ENCODE data around the gene SERPINE1. TPM values are rescaled to one million over a fixed set of nuclear protein-coding genes. Genes with fewer than 3 reads are reported as not detected.
A peak's percentile ranks its signal among the peaks of the same experiment; 100 is the strongest.

Gene SERPINE1
- total RNA-seq, 4 donors from 2014 or later, result 1.3 to 26.2 (median 5.5) TPM

DNA sequence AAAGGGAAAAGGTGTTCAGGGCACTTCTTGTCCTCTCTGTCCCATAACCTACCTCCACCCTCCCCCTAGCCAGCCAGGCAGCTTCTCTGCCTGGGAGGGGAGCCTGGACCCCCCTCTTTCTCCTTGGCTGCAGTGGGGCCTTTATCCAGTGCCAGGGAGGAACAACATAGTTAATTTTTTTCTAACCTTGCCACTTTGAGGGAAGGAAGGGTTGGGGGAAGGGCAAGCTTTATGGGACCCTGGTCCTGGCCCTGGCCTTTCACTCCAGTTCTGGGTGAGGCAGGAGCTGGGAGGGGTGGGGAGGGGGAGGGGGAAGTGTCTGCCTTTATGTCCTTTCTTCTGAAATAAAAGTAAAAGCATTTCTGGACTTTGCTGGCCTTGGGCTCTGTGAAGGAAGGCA is 34.0 kb downstream of the SERPINE1 start:
- H3K27ac ChIP-seq, result no peak overlapping the region
- intact Hi-C loops (cut with DNase I; ENCODE audit: low total_unique reads), result no loop called here
- in situ Hi-C loops (cut with MboI; ENCODE audit: low pct_ligation_motif_present in 1 of 4, low pct_unique_long_range_greater_than_20kb in 1 of 4, low sequenced_read_pairs in 3 of 4), result no loop called here
- no peak for TF ChIP-seq CTCF (IDR thresholded peaks at IDR 0.05)
- TF ChIP-seq POLR2AphosphoS5 (IDR thresholded peaks at IDR 0.05), result no peak
- TF ChIP-seq EP300 (IDR thresholded peaks at IDR 0.05; ENCODE audit: low read depth), result no peak
- TF ChIP-seq POLR2A (IDR thresholded peaks at IDR 0.05), result no peak
- H3K9me3 ChIP-seq, result no peaks in the 10 kb centered on the region
- DNase-seq, result no peak
- H3K36me3 ChIP-seq, result peaks cover 0 to 8% (median 3%) of the 10 kb centered on the region in 4 donors
- no peak overlapping the region for H3K4me3 ChIP-seq
- H3K27me3 ChIP-seq, result peaks cover 47% of the 10 kb centered on the region
- peaks cover 24 to 43% (median 33%) of the 10 kb centered on the region in 4 donors for H3K4me1 ChIP-seq

DNA sequence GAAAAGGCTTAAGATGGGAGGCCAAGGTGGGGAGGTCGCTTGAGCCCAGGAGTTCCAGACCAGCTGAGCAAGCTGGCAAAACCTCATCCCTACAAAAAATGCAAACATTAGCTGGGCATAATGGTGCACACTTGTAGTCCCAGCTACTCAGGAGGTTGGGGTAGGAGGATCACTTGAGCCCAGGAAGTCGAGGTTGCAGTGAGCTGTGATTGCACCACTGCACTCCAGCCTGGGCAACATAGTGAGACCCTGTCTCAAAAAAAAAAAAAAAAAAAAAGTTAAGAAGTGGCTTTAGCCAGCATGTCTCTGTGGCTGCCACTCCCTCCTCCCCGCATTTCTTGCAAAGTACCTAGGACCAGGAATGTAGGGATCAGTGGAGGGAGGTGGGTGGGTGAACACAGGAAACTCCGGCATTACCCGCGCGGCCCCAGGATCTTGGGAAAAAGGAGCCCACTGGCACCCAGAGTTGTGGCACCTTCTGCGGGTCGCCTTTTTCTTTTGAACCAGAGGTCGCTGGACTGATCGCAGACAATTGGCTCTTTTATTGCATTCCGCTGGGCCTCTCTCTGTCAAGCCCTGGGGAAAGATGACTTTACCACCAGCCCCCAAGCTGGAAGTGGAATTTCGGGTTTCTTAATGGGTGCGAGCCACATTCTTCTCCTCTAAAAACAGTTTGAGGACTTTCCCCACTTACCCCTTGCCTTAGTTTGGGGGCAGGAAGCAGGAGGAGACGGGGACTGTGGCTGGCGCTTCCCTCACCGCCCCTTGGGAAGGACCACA is 35.0 kb downstream of the SERPINE1 start:
- TF ChIP-seq EP300 (IDR thresholded peaks at IDR 0.05; ENCODE audit: low read depth) (no peak), POLR2A (IDR thresholded peaks at IDR 0.05) (no peak), POLR2AphosphoS5 (IDR thresholded peaks at IDR 0.05) (no peak), CTCF (IDR thresholded peaks at IDR 0.05) (no peak)
- no peak overlapping the region for H3K4me3 ChIP-seq
- no peak overlapping the region for H3K27ac ChIP-seq
- peaks cover 27 to 44% (median 34%) of the 10 kb centered on the region in 4 donors for H3K4me1 ChIP-seq
- intact Hi-C loops (cut with DNase I; ENCODE audit: low total_unique reads), result no loop called here
- H3K36me3 ChIP-seq, result peaks cover 0 to 8% (median 3%) of the 10 kb centered on the region in 4 donors
- no peak for DNase-seq
- in situ Hi-C loops (cut with MboI; ENCODE audit: low pct_ligation_motif_present in 1 of 4, low pct_unique_long_range_greater_than_20kb in 1 of 4, low sequenced_read_pairs in 3 of 4), result no loop called here
- WGBS, 2 donors (ENCODE audit: low coverage in 1 of 2), result 70 to 88% methylated on average over 3 to 17 of the region's 17 CpGs
- H3K9me3 ChIP-seq, result no peaks in the 10 kb centered on the region
- H3K27me3 ChIP-seq, result peaks cover 57% of the 10 kb centered on the region

DNA sequence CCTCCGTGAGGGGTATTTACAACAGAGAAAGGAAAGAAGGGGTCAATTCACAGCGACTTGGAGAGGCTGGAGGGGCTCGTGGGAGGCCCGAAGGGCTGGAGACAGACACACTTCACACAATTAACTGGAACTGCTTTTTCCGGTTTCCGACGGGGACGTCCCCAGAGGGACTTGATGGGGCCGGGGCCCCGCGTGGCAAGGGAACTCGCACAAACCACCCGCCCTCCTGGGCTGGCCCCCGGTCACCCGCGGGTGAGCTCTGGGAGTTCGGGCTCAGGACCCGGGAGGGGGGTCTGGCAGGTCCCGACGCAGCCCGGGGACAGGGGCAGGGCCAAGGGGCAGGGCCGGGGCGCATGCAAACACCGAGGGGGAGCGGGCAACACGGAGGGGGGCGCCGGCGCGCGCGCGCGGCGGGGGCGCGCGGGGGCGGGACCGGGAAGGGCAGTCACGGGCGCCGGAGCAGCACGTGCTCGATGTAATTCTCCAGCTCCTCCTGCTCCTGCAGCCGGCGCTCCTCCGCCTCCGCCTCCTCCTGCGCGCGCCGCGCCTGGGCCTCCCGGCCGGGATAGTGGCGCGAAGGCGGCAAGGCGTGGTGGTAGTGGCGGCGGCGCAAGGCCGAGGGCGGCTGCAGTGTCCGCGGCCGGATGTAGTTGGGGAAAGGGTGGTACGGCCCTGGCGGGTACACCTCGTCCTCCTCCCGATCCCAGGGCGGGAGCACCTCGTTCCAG is 35.8 kb downstream of the SERPINE1 start:
- in situ Hi-C loops (cut with MboI; ENCODE audit: low pct_ligation_motif_present in 1 of 4, low pct_unique_long_range_greater_than_20kb in 1 of 4, low sequenced_read_pairs in 3 of 4) (no loop called here), intact Hi-C loops (cut with DNase I; ENCODE audit: low total_unique reads) (no loop called here)
- Histone ChIP-seq H3K4me3 (peak overlapping the region in 3 of 4 donors; percentile 3 to 44 (median 31)), H3K27ac (peak overlapping the region in 1 of 4 donors; percentile 31), H3K36me3 (peaks cover 0 to 6% (median 1%) of the 10 kb centered on the region in 4 donors), H3K4me1 (peaks cover 27 to 41% (median 34%) of the 10 kb centered on the region in 4 donors), H3K27me3 (peaks cover 65% of the 10 kb centered on the region), H3K9me3 (no peaks in the 10 kb centered on the region)
- DNase-seq, result peak; percentile 57
- 11 to 19% methylated on average over 4 to 15 of the region's 74 CpGs for WGBS, 2 donors (ENCODE audit: low coverage in 1 of 2)
- TF ChIP-seq POLR2AphosphoS5 (IDR thresholded peaks at IDR 0.05) (no peak), POLR2A (IDR thresholded peaks at IDR 0.05) (no peak), CTCF (IDR thresholded peaks at IDR 0.05) (no peak), EP300 (IDR thresholded peaks at IDR 0.05; ENCODE audit: low read depth) (no peak)

Data from transverse colon (tissue), 4 donors.